ENCODE results near the gene LYRM1. TPM values are rescaled to one million over a fixed set of nuclear protein-coding genes. Genes with fewer than 3 reads are reported as not detected.

LYRM1 gene
- total RNA-seq (2022; extraction: Qiagen RNA extraction): 32.0 to 37.5 TPM (median 33.2 TPM) in 5 replicates

GRCh38 chr16:20900299-20901067, at the start of gene LYRM1, which contains the start of gene DCUN1D3:
Gene LYRM1 (plus strand): TSS chr16:20900771. CDS start chr16:20915556, 14,785 bp downstream.
Gene DCUN1D3 (minus strand): TSS chr16:20900358. CDS start chr16:20862538, 37,820 bp downstream.

Other genes with a start within 250 kb of the LYRM1 start
- gene ACSM1, start 203.1 kb upstream of the LYRM1 start, total RNA-seq (2022; extraction: Qiagen RNA extraction): not detected in 5 replicates
- 19.4 to 28.2 TPM (median 21.2 TPM) in 5 replicates for gene THUMPD1, start 159.0 kb upstream of the LYRM1 start, total RNA-seq (2022; extraction: Qiagen RNA extraction)
- 2.9 to 3.6 TPM (median 3.0 TPM) in 5 replicates for gene ACSM3, start 136.8 kb upstream of the LYRM1 start, total RNA-seq (2022; extraction: Qiagen RNA extraction)
- gene ERI2, start 94.3 kb upstream of the LYRM1 start, total RNA-seq (2022; extraction: Qiagen RNA extraction): 12.8 to 14.6 TPM (median 14.1 TPM) in 5 replicates
- 3.6 to 4.9 TPM (median 4.3 TPM) in 5 replicates for gene REXO5, start 94.2 kb upstream of the LYRM1 start, total RNA-seq (2022; extraction: Qiagen RNA extraction)
- 7.3 to 8.9 TPM (median 8.4 TPM) in 5 replicates for gene DCUN1D3, start 413 bp upstream of the LYRM1 start, total RNA-seq (2022; extraction: Qiagen RNA extraction)

Data from A549 treated with AZD2906 at 1 μM for 4 hours (cell line).